GOT3 (cell line): Measurements from ENCODE around the gene OLR1.
"Not testable (repeated sequence)": the region's sequence is repeated elsewhere in the genome, so short reads cannot be mapped to it uniquely, and the experiment has no call there.

Experiments used
- DNase-seq: peaks from one replicate; lab custom pipeline; 2025; ENCODE audit warnings: mixed read lengths; lab: John Stamatoyannopoulos, UW

The OLR1 gene

GRCh38 chr12:10171973-10172728 is at the start of gene OLR1:
Gene OLR1 (minus strand): TSS chr12:10172132. CDS start chr12:10172077, 55 bp downstream.
- DNase-seq, result no peak

- no peak for DNase-seq
Observed at GRCh38 chr12:10220398-10221077, 48.6 kb upstream of the OLR1 start.

GRCh38 chr12:10218021-10218420 is 46.1 kb upstream of the OLR1 start:
- no peak for DNase-seq

- not testable (repeated sequence) for DNase-seq
Observed at GRCh38 chr12:10215946-10216345, 44.0 kb upstream of the OLR1 start.

- DNase-seq, result no peak
Observed at GRCh38 chr12:10215436-10215835, 43.5 kb upstream of the OLR1 start.

GRCh38 chr12:10214895-10215267 is 42.9 kb upstream of the OLR1 start:
- no peak for DNase-seq

- no peak for DNase-seq
Observed at GRCh38 chr12:10214136-10214894, 42.4 kb upstream of the OLR1 start.

- peak; percentile 30 for DNase-seq
Observed at GRCh38 chr12:10213168-10214135, 41.5 kb upstream of the OLR1 start.

GRCh38 chr12:10212739-10213131 is 40.8 kb upstream of the OLR1 start, which contains the start of gene GABARAPL1:
Gene GABARAPL1 (plus strand): TSS chr12:10212877. CDS start chr12:10213130, 253 bp downstream.
- peak; percentile 39 for DNase-seq

- peak; percentile 87 for DNase-seq
Observed at GRCh38 chr12:10211940-10212738, 40.2 kb upstream of the OLR1 start.

GRCh38 chr12:10211101-10211939 is 39.4 kb upstream of the OLR1 start:
- no peak for DNase-seq

GRCh38 chr12:10210225-10210624 is 38.3 kb upstream of the OLR1 start:
- no peak for DNase-seq

- no peak for DNase-seq
Observed at GRCh38 chr12:10207136-10207535, 35.2 kb upstream of the OLR1 start.

- no peak for DNase-seq
Observed at GRCh38 chr12:10205220-10205807, 33.4 kb upstream of the OLR1 start.

GRCh38 chr12:10204495-10204894 is 32.6 kb upstream of the OLR1 start:
- not testable (repeated sequence) for DNase-seq

- DNase-seq, result no peak
Observed at GRCh38 chr12:10197879-10198278, 25.9 kb upstream of the OLR1 start.

GRCh38 chr12:10196210-10196609 is 24.3 kb upstream of the OLR1 start:
- no peak for DNase-seq

GRCh38 chr12:10194160-10194670 is 22.3 kb upstream of the OLR1 start:
- no peak for DNase-seq

- DNase-seq, result no peak
Observed at GRCh38 chr12:10191865-10192264, 19.9 kb upstream of the OLR1 start.
